A549 (cell line): Measurements from ENCODE around the gene APOBEC3H. TPM values are rescaled to one million over a fixed set of nuclear protein-coding genes. Genes with fewer than 3 reads are reported as not detected.

Experiments
- ATAC-seq, 2 experiments: fragments of 200-7000 bp in 1 of 2; fragments of >200 bp in 1 of 2; cut with Nextera tagmentation in 1 of 2; cut with Tn5 transposase in 1 of 2; 3 replicates each; pipeline versions ENCODE4 v1.8.0 to v1.9.1; 2018 to 2020; ENCODE audit warnings: mild to moderate bottlenecking in 1 of 2, moderate library complexity in 1 of 2
- CTCF ChIA-PET: fragments of 300-600 bp; sonication (Branson Sonifier 250); formaldehyde crosslinking; extraction: SDS; loops from one replicate; lab custom pipeline; 2021; ENCODE audit warnings: antibody characterized with exemption, inconsistent platforms; lab: Yijun Ruan, JAX
- POLR2A ChIA-PET: fragments of 350-600 bp; formaldehyde crosslinking; extraction: SDS; loops from one replicate; lab custom pipeline; 2021; ENCODE audit warnings: antibody characterized with exemption, inconsistent platforms; lab: Yijun Ruan, JAX
- DNase-seq, 2 experiments: peaks; one replicate each; pipeline versions ENCODE4 v3.0.0 to v3.0.0-alpha.2; 2011 to 2016; ENCODE audit warnings: low read depth in 1 of 2, low spot score in 1 of 2
- FAIRE-seq: peaks from 2 replicates; lab custom pipeline; 2011; peaks lifted over from hg19 to GRCh38; lab: Jason Lieb, UNC
- H3K27ac ChIP-seq, 2 experiments: fragments of >200 bp; sonication (Bioruptor Twin); formaldehyde crosslinking; 3 replicates each; pipeline ENCODE4 v1.5.1; 2016 to 2017
- H3K4me1 ChIP-seq: fragments of >200 bp; sonication (Bioruptor Twin); formaldehyde crosslinking; 3 replicates; pipeline ENCODE4 v1.6.1; 2016
- H3K4me2 ChIP-seq: fragments of >200 bp; sonication (Bioruptor Twin); formaldehyde crosslinking; 3 replicates; pipeline ENCODE4 v1.6.1; 2016
- H3K4me3 ChIP-seq: fragments of >200 bp; sonication (Bioruptor Twin); formaldehyde crosslinking; 3 replicates; pipeline ENCODE4 v1.5.1; 2016
- H3K9me3 ChIP-seq: fragments of >200 bp; sonication (Bioruptor Twin); formaldehyde crosslinking; 3 replicates; pipeline ENCODE4 v1.6.1; 2016
- CBX8 ChIP-seq: fragments of 200-600 bp; sonication (generic); IDR thresholded peaks from 2 replicates; pipeline ENCODE4 v1.6.1; 2016
- CEBPB ChIP-seq, 2 experiments: fragments of >200 bp in 1 of 2; sonication (Bioruptor Twin) in 1 of 2; formaldehyde crosslinking in 1 of 2; IDR thresholded peaks; 2 replicates each; pipeline ENCODE4 v1.6.1; 2012 to 2016
- CHD2 ChIP-seq: fragments of 150-350 bp; IDR thresholded peaks from 2 replicates; pipeline ENCODE4 v1.6.1; 2014; ENCODE audit warnings: low read length; ENCODE audit not compliant: partially characterized antibody
- EHMT2 ChIP-seq: fragments of 200-600 bp; sonication (generic); IDR thresholded peaks from 2 replicates; pipeline ENCODE4 v1.6.1; 2016; ENCODE audit warnings: antibody characterized with exemption, low read depth, mild to moderate bottlenecking, moderate library complexity
- ESRRA ChIP-seq: fragments of 150-350 bp; IDR thresholded peaks from 2 replicates; pipeline ENCODE4 v1.6.1; 2014; ENCODE audit warnings: mild to moderate bottlenecking, low read length, borderline replicate concordance
- FOSB ChIP-seq: fragments of 250-450 bp; sonication (Bioruptor Pico); IDR thresholded peaks from 2 replicates; pipeline ENCODE4 v1.5.0; 2020; ENCODE audit warnings: mild to moderate bottlenecking, moderate library complexity
- GATA3 ChIP-seq: IDR thresholded peaks from 2 replicates; pipeline ENCODE4 v1.6.1; 2012; ENCODE audit warnings: borderline replicate concordance
- HEYL ChIP-seq: fragments of 250-450 bp; sonication (Bioruptor Pico); IDR thresholded peaks from 2 replicates; pipeline ENCODE4 v1.8.0; 2021; ENCODE audit warnings: mild to moderate bottlenecking, moderate library complexity
- HOXA7 ChIP-seq: fragments of 250-450 bp; sonication (Bioruptor Pico); IDR thresholded peaks from 2 replicates; pipeline ENCODE4 v1.5.0; 2020; ENCODE audit warnings: mild to moderate bottlenecking, moderate library complexity
- HOXB13 ChIP-seq: fragments of 250-450 bp; sonication (Bioruptor Pico); IDR thresholded peaks from 2 replicates; pipeline ENCODE4 v1.5.0; 2020; ENCODE audit warnings: low read depth, mild to moderate bottlenecking, moderate library complexity
- JUNB ChIP-seq: fragments of >200 bp; sonication (Bioruptor Twin); formaldehyde crosslinking; IDR thresholded peaks from 2 replicates; pipeline ENCODE4 v1.6.1; 2016
- KDM5A ChIP-seq: fragments of 200-600 bp; sonication (generic); IDR thresholded peaks from 2 replicates; pipeline ENCODE4 v1.6.1; 2016; ENCODE audit warnings: antibody characterized with exemption, mild to moderate bottlenecking
- MAX ChIP-seq: IDR thresholded peaks from 2 replicates; pipeline ENCODE4 v1.6.1; 2012
- MAZ ChIP-seq: fragments of 150-350 bp; IDR thresholded peaks from 2 replicates; pipeline ENCODE4 v1.6.1; 2014; ENCODE audit warnings: antibody characterized with exemption, low read depth, low read length, borderline replicate concordance
- MYC ChIP-seq: IDR thresholded peaks from 2 replicates; pipeline ENCODE4 v1.6.1; 2012; ENCODE audit warnings: mild to moderate bottlenecking, inconsistent platforms, low read length, improper control_type of control experiment, borderline replicate concordance
- NFE2L2 ChIP-seq: fragments of 150-350 bp; conservative IDR thresholded peaks from 2 replicates; pipeline ENCODE4 v1.6.1; 2014; ENCODE audit warnings: low read length
- NR3C1 ChIP-seq: fragments of >200 bp; sonication (Bioruptor Twin); formaldehyde crosslinking; IDR thresholded peaks from 3 replicates; pipeline ENCODE4 v1.6.1; 2017
- PHF8 ChIP-seq: fragments of 200-600 bp; sonication (generic); IDR thresholded peaks from 2 replicates; pipeline ENCODE4 v1.6.1; 2016; ENCODE audit warnings: low read depth, mild to moderate bottlenecking, antibody characterized with exemption, moderate library complexity, borderline replicate concordance
- POLR2A ChIP-seq: IDR thresholded peaks from 2 replicates; pipeline ENCODE4 v1.6.1; 2012; ENCODE audit warnings: mild to moderate bottlenecking, low read length
- POLR2AphosphoS2 ChIP-seq: conservative IDR thresholded peaks from 2 replicates; pipeline ENCODE4 v1.6.1; 2012; ENCODE audit warnings: low read length, improper control_type of control experiment, inconsistent platforms
- RARB ChIP-seq: fragments of 250-450 bp; sonication (Bioruptor Pico); IDR thresholded peaks from 2 replicates; pipeline ENCODE4 v1.8.0; 2021; ENCODE audit warnings: mild to moderate bottlenecking, moderate library complexity
- SMC3 ChIP-seq: fragments of >200 bp; sonication (Bioruptor Twin); formaldehyde crosslinking; IDR thresholded peaks from 3 replicates; pipeline ENCODE4 v1.6.1; 2018; ENCODE audit warnings: inconsistent platforms
- SREBF2 ChIP-seq: fragments of 450-650 bp; IDR thresholded peaks from 2 replicates; pipeline ENCODE4 v1.6.1; 2014; ENCODE audit warnings: mild to moderate bottlenecking, moderate library complexity
- TFCP2L1 ChIP-seq: fragments of 250-450 bp; sonication (Bioruptor Pico); IDR thresholded peaks from 2 replicates; pipeline ENCODE4 v1.5.0; 2021; ENCODE audit warnings: mild to moderate bottlenecking
- ZC3H11A ChIP-seq: fragments of 450-650 bp; IDR thresholded peaks from 2 replicates; pipeline ENCODE4 v1.6.1; 2014; ENCODE audit warnings: antibody characterized with exemption, mild to moderate bottlenecking
- ZSCAN20 ChIP-seq: fragments of 250-450 bp; sonication (Bioruptor Pico); IDR thresholded peaks from 2 replicates; pipeline ENCODE4 v1.8.0; 2022; ENCODE audit warnings: mild to moderate bottlenecking, moderate library complexity
- WGBS: methylation state at CpG from one replicate; pipeline ENCODE4 v1.1.6; 2017; ENCODE audit errors: missing lambda C conversion rate; 5-methylcytosine and 5-hydroxymethylcytosine counted together
- polyA plus RNA-seq, 4 experiments: library from polyadenylated mRNA; depleted of rRNA in 3 of 4; stranded (reverse); fragments of >200 nt; fragmentation: RNase III in 1 of 4; extraction: RNeasy Plus Mini Kit Qiagen cat#74134 plus additional on column Dnase treatment in 1 of 4; gene quantifications; 2 replicates in 3 of 4; 3 replicates in 1 of 4; pipeline ENCODE4 v1.2.3, GENCODE V29; 2011 to 2017
- TF ChIP-seq, protein P1 (sequence below): fragments of 250-450 bp; sonication (Bioruptor Pico); IDR thresholded peaks from 2 replicates; pipeline ENCODE4 v1.5.0; 2020; ENCODE audit warnings: low read depth, mild to moderate bottlenecking, moderate library complexity
- TF ChIP-seq, protein P2 (sequence below): fragments of 150-350 bp; IDR thresholded peaks from 2 replicates; pipeline ENCODE4 v1.6.1; 2014; ENCODE audit warnings: low read depth, mild to moderate bottlenecking, low read length
- TF ChIP-seq, protein P3 (sequence below): fragments of 200-600 bp; sonication (generic); IDR thresholded peaks from 2 replicates; pipeline ENCODE4 v1.6.1; 2016; ENCODE audit warnings: antibody characterized with exemption, mild to moderate bottlenecking, moderate library complexity

APOBEC3H gene
- polyA plus RNA-seq, 2 of the 4 experiments (the other 2 are of a cell fraction) = 0.39 to 0.43 TPM

GRCh38 chr22:39098026-39098425 is 982 bp downstream of the APOBEC3H start:
- H3K9me3 ChIP-seq = no peaks in the 10 kb centered on the region
- H3K27ac ChIP-seq = peak overlapping the region in 1 of 2 experiments; percentile 84; a peak in 3 of 6 replicates
- H3K4me3 ChIP-seq = no peak overlapping the region
- H3K4me1 ChIP-seq = peaks cover 9% of the 10 kb centered on the region
- 81% methylated on average over 6 of the region's 6 CpGs for WGBS
- FAIRE-seq (no peak), ATAC-seq (no peak; a peak in 1 of 6 replicates), DNase-seq (no peak)
- POLR2A ChIA-PET = no interaction called here
- CTCF ChIA-PET = interaction anchor here (0.6 to 1.7 kb wide), 5 partner anchors 9 to 228 kb away, joined by 3 to 5 read pairs (median 3); no protein-coding TSS in a partner anchor
- H3K4me2 ChIP-seq = no peak overlapping the region
- TF ChIP-seq EHMT2 = no peak
- no peak for TF ChIP-seq MAZ
- TF ChIP-seq HOXB13 (CRISPR knock-in tag) = no peak
- no peak for TF ChIP-seq NFE2L2
- TF ChIP-seq HEYL (CRISPR knock-in tag) = no peak
- TF ChIP-seq RARB (CRISPR knock-in tag) = no peak
- TF ChIP-seq, protein P1, sequence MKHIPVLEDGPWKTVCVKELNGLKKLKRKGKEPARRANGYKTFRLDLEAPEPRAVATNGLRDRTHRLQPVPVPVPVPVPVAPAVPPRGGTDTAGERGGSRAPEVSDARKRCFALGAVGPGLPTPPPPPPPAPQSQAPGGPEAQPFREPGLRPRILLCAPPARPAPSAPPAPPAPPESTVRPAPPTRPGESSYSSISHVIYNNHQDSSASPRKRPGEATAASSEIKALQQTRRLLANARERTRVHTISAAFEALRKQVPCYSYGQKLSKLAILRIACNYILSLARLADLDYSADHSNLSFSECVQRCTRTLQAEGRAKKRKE (CRISPR knock-in tag) = no peak
- TF ChIP-seq KDM5A = no peak
- no peak for TF ChIP-seq PHF8
- TF ChIP-seq NR3C1 = no peak
- no peak for TF ChIP-seq SREBF2
- no peak for TF ChIP-seq CHD2
- no peak for TF ChIP-seq CEBPB (IDR thresholded peaks at IDR 0.05)
- TF ChIP-seq MYC = no peak
- TF ChIP-seq ZC3H11A = no peak
- no peak for TF ChIP-seq GATA3
- no peak for TF ChIP-seq POLR2AphosphoS2
- no peak for TF ChIP-seq TFCP2L1

- no peak for FAIRE-seq
- no peak overlapping the region for H3K4me2 ChIP-seq
- no peaks in the 10 kb centered on the region for H3K9me3 ChIP-seq
- CTCF ChIA-PET = interaction anchor here (0.6 to 1.7 kb wide), 5 partner anchors 9 to 229 kb away, joined by 3 to 5 read pairs (median 4); no protein-coding TSS in a partner anchor
- no peak overlapping the region for H3K27ac ChIP-seq
- ATAC-seq = no peak
- WGBS = 88% methylated on average over 8 of the region's 8 CpGs
- TF ChIP-seq HOXB13 (CRISPR knock-in tag) (no peak), ZSCAN20 (no peak), FOSB (CRISPR knock-in tag) (no peak), ESRRA (no peak), EHMT2 (no peak), JUNB (no peak), POLR2A (no peak), GATA3 (no peak), RARB (CRISPR knock-in tag) (no peak), CEBPB (IDR thresholded peaks at IDR 0.05) (no peak), CBX8 (no peak), MAX (no peak), HOXA7 (CRISPR knock-in tag) (no peak), SMC3 (no peak), NFE2L2 (no peak), ZC3H11A (no peak), PHF8 (no peak)
- TF ChIP-seq, protein P2, sequence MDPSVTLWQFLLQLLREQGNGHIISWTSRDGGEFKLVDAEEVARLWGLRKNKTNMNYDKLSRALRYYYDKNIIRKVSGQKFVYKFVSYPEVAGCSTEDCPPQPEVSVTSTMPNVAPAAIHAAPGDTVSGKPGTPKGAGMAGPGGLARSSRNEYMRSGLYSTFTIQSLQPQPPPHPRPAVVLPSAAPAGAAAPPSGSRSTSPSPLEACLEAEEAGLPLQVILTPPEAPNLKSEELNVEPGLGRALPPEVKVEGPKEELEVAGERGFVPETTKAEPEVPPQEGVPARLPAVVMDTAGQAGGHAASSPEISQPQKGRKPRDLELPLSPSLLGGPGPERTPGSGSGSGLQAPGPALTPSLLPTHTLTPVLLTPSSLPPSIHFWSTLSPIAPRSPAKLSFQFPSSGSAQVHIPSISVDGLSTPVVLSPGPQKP = no peak
- TF ChIP-seq, protein P3, sequence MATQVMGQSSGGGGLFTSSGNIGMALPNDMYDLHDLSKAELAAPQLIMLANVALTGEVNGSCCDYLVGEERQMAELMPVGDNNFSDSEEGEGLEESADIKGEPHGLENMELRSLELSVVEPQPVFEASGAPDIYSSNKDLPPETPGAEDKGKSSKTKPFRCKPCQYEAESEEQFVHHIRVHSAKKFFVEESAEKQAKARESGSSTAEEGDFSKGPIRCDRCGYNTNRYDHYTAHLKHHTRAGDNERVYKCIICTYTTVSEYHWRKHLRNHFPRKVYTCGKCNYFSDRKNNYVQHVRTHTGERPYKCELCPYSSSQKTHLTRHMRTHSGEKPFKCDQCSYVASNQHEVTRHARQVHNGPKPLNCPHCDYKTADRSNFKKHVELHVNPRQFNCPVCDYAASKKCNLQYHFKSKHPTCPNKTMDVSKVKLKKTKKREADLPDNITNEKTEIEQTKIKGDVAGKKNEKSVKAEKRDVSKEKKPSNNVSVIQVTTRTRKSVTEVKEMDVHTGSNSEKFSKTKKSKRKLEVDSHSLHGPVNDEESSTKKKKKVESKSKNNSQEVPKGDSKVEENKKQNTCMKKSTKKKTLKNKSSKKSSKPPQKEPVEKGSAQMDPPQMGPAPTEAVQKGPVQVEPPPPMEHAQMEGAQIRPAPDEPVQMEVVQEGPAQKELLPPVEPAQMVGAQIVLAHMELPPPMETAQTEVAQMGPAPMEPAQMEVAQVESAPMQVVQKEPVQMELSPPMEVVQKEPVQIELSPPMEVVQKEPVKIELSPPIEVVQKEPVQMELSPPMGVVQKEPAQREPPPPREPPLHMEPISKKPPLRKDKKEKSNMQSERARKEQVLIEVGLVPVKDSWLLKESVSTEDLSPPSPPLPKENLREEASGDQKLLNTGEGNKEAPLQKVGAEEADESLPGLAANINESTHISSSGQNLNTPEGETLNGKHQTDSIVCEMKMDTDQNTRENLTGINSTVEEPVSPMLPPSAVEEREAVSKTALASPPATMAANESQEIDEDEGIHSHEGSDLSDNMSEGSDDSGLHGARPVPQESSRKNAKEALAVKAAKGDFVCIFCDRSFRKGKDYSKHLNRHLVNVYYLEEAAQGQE = no peak
- TF ChIP-seq, protein P1 (CRISPR knock-in tag) = no peak
- peaks cover 9% of the 10 kb centered on the region for H3K4me1 ChIP-seq
- DNase-seq = no peak
- POLR2A ChIA-PET = no interaction called here
- H3K4me3 ChIP-seq = no peak overlapping the region
Measured at GRCh38 chr22:39098576-39098975, 1.5 kb downstream of the APOBEC3H start.
